GM23338 (cell line): ENCODE data around the gene GUCY1B1. TPM values are rescaled to one million over a fixed set of nuclear protein-coding genes. Genes with fewer than 3 reads are reported as not detected.

Experiments
- ATAC-seq: fragments of 200-7000 bp; cut with Tn5 transposase; 3 replicates; pipeline ENCODE4 v1.9.1; 2020
- DNase-seq: peaks from one replicate; pipeline ENCODE4 v3.0.0-alpha.2; 2015; ENCODE audit warnings: low spot score
- H2AFZ ChIP-seq: fragments of 200-600 bp; sonication (generic); 2 replicates; pipeline ENCODE4 v1.8.0; 2016; ENCODE audit warnings: antibody characterized with exemption, mild to moderate bottlenecking, moderate library complexity
- H3F3A ChIP-seq: fragments of 200-600 bp; sonication (generic); replicated peaks from 2 replicates; pipeline ENCODE4 v1.8.0; 2017; ENCODE audit warnings: antibody characterized with exemption, mixed run types, low read depth
- H3K27ac ChIP-seq: fragments of 200-600 bp; sonication (generic); 2 replicates; pipeline ENCODE4 v1.6.1; 2016; ENCODE audit warnings: low read depth
- H3K27me3 ChIP-seq: fragments of 200-600 bp; sonication (generic); 2 replicates; pipeline ENCODE4 v1.8.0; 2016; ENCODE audit warnings: mild to moderate bottlenecking, mixed run types, moderate library complexity; ENCODE audit not compliant: insufficient read depth
- H3K36me3 ChIP-seq: fragments of 200-600 bp; sonication (generic); 2 replicates; pipeline ENCODE4 v1.8.0; 2016; ENCODE audit warnings: mild to moderate bottlenecking; ENCODE audit not compliant: insufficient read depth
- H3K4me1 ChIP-seq: fragments of 200-600 bp; sonication (generic); 2 replicates; pipeline ENCODE4 v1.8.0; 2016; ENCODE audit warnings: mild to moderate bottlenecking, moderate library complexity; ENCODE audit not compliant: insufficient read depth
- H3K4me2 ChIP-seq: fragments of 200-600 bp; sonication (generic); 2 replicates; pipeline ENCODE4 v1.7.1; 2017; ENCODE audit warnings: mixed run types
- H3K4me3 ChIP-seq: fragments of 200-600 bp; sonication (generic); 2 replicates; pipeline ENCODE4 v1.6.1; 2016; ENCODE audit warnings: mixed run types
- H3K79me2 ChIP-seq: fragments of 200-600 bp; sonication (generic); replicated peaks from 2 replicates; pipeline ENCODE4 v1.8.0; 2017; ENCODE audit warnings: mild to moderate bottlenecking; ENCODE audit not compliant: insufficient read depth
- H3K9me2 ChIP-seq: fragments of 200-600 bp; sonication (generic); 2 replicates; pipeline ENCODE4 v1.8.0; 2017; ENCODE audit not compliant: insufficient read depth
- H4K20me1 ChIP-seq: fragments of 200-600 bp; sonication (generic); replicated peaks from 2 replicates; pipeline ENCODE4 v1.8.0; 2017; ENCODE audit warnings: mild to moderate bottlenecking; ENCODE audit not compliant: insufficient read depth
- H3K27ac Mint-ChIP-seq: 2 replicates; pipeline ENCODE4 v1.8.0; 2020; ENCODE audit warnings: inconsistent platforms, mild to moderate bottlenecking, moderate library complexity, mixed read lengths
- H3K27me3 Mint-ChIP-seq: 3 replicates; pipeline ENCODE4 v1.8.0; 2022; ENCODE audit warnings: low read depth, mild to moderate bottlenecking, moderate library complexity, mixed read lengths, inconsistent platforms; ENCODE audit not compliant: insufficient read depth, poor library complexity
- H3K36me3 Mint-ChIP-seq: 3 replicates; pipeline ENCODE4 v1.8.0; 2021; ENCODE audit warnings: low read depth, mild to moderate bottlenecking, inconsistent platforms, moderate library complexity, mixed read lengths
- H3K4me1 Mint-ChIP-seq: 3 replicates; pipeline ENCODE4 v1.8.0; 2020; ENCODE audit warnings: mild to moderate bottlenecking, inconsistent platforms, mixed read lengths
- H3K4me3 Mint-ChIP-seq: 3 replicates; pipeline ENCODE4 v1.8.0; 2021; ENCODE audit warnings: moderate library complexity, mild to moderate bottlenecking, inconsistent platforms, mixed read lengths
- H3K9me3 Mint-ChIP-seq: 3 replicates; pipeline ENCODE4 v1.8.0; 2020; ENCODE audit warnings: moderate library complexity, mild to moderate bottlenecking, inconsistent platforms, mixed read lengths
- EZH2phosphoT487 ChIP-seq: fragments of 200-600 bp; sonication (generic); IDR thresholded peaks from one replicate; pipeline ENCODE4 v1.8.1; 2018; ENCODE audit warnings: antibody characterized with exemption; ENCODE audit not compliant: unreplicated experiment
- JUNB ChIP-seq: IDR thresholded peaks from one replicate; pipeline ENCODE4 v1.6.1; 2016; ENCODE audit warnings: antibody characterized with exemption; ENCODE audit not compliant: unreplicated experiment
- NANOG ChIP-seq: IDR thresholded peaks from 2 replicates; pipeline ENCODE4 v1.6.1; 2016; ENCODE audit warnings: antibody characterized with exemption, borderline replicate concordance
- STAT1 ChIP-seq: IDR thresholded peaks from one replicate; pipeline ENCODE4 v1.6.1; 2016; ENCODE audit warnings: antibody characterized with exemption; ENCODE audit not compliant: unreplicated experiment
- ZNF114 ChIP-seq: fragments of 250-450 bp; sonication (Bioruptor Pico); IDR thresholded peaks from 2 replicates; pipeline ENCODE4 v1.5.0; 2020; ENCODE audit warnings: mild to moderate bottlenecking, moderate library complexity
- ZNF331 ChIP-seq: fragments of 250-450 bp; sonication (Bioruptor Pico); IDR thresholded peaks from 2 replicates; pipeline ENCODE4 v1.5.0; 2020; ENCODE audit warnings: low read depth, mild to moderate bottlenecking, moderate library complexity
- polyA plus RNA-seq: library from polyadenylated mRNA; unstranded; fragments of >200 nt; fragmentation: Nextera tagmentation; extraction: Ambion mirVana; gene quantifications from 2 replicates; pipeline ENCODE4 v1.2.1, GENCODE V29; 2016
- total RNA-seq: library from RNA; depleted of rRNA; stranded (reverse); fragments of >200 nt; shearing (Covaris generic); gene quantifications from 2 replicates; pipeline ENCODE4 v1.2.3, GENCODE V29; 2014
- TF ChIP-seq, protein P1 (sequence below): fragments of 250-450 bp; sonication (Bioruptor Pico); IDR thresholded peaks from 2 replicates; pipeline ENCODE4 v1.5.0; 2020; ENCODE audit warnings: mild to moderate bottlenecking, moderate library complexity
- TF ChIP-seq, protein P2 (sequence below): IDR thresholded peaks from one replicate; pipeline ENCODE4 v1.6.1; 2018; ENCODE audit warnings: antibody characterized with exemption; ENCODE audit not compliant: unreplicated experiment
- TF ChIP-seq, protein P3 (sequence below), 2 experiments: fragments of 200-600 bp in 1 of 2; sonication (generic) in 1 of 2; conservative IDR thresholded peaks; 2 replicates each; pipeline versions ENCODE4 v1.5.1 to v1.6.1; 2016 to 2017; ENCODE audit warnings: antibody characterized with exemption in 2 of 2, low read depth in 2 of 2, mild to moderate bottlenecking in 2 of 2, moderate library complexity in 1 of 2

GUCY1B1 gene
- total and polyA plus RNA-seq, 2 experiments from 2014 or later, result 2.6 to 4.3 TPM

DNA sequence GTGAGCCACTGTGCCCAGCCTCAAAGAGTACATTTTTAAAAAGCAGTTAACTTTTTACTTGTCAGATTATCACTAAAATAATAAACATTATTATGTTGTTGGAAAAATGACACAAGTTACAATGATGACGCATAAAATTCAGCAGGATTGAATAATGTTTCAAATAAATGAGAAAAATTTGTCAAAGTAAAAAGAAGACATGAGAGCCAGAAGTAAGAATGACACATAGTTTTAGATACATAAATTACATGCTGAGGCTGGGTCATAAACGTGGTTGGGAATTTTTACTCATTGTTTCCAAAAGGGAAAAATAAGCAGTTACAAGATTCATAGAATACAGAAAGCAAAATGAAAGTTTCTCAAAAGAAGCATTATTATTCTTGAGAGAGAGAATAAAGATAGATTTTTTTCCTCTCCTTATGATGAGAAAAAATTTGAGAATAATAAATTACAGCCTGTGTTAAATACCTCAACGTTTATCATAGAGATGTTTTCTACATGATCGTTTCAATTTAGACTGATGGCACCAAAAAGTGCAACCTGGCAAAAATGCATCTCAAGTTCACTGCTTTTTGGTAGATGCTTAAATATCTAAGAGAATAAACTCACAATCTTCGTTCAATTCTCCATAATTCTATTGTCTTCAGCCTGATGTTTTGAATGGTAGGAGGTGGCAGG lies 40.4 kb downstream of the GUCY1B1 start:
- Mint-ChIP-seq H3K4me3 (no peak overlapping the region), H3K4me1 (peaks cover 4% of the 10 kb centered on the region; the same call in 1 of the 3 replicates), H3K9me3 (no peaks in the 10 kb centered on the region), H3K36me3 (no peaks in the 10 kb centered on the region), H3K27ac (no peak overlapping the region), H3K27me3 (no peaks in the 10 kb centered on the region)
- DNase-seq (no peak), ATAC-seq (no peak)
- TF ChIP-seq, protein P1, sequence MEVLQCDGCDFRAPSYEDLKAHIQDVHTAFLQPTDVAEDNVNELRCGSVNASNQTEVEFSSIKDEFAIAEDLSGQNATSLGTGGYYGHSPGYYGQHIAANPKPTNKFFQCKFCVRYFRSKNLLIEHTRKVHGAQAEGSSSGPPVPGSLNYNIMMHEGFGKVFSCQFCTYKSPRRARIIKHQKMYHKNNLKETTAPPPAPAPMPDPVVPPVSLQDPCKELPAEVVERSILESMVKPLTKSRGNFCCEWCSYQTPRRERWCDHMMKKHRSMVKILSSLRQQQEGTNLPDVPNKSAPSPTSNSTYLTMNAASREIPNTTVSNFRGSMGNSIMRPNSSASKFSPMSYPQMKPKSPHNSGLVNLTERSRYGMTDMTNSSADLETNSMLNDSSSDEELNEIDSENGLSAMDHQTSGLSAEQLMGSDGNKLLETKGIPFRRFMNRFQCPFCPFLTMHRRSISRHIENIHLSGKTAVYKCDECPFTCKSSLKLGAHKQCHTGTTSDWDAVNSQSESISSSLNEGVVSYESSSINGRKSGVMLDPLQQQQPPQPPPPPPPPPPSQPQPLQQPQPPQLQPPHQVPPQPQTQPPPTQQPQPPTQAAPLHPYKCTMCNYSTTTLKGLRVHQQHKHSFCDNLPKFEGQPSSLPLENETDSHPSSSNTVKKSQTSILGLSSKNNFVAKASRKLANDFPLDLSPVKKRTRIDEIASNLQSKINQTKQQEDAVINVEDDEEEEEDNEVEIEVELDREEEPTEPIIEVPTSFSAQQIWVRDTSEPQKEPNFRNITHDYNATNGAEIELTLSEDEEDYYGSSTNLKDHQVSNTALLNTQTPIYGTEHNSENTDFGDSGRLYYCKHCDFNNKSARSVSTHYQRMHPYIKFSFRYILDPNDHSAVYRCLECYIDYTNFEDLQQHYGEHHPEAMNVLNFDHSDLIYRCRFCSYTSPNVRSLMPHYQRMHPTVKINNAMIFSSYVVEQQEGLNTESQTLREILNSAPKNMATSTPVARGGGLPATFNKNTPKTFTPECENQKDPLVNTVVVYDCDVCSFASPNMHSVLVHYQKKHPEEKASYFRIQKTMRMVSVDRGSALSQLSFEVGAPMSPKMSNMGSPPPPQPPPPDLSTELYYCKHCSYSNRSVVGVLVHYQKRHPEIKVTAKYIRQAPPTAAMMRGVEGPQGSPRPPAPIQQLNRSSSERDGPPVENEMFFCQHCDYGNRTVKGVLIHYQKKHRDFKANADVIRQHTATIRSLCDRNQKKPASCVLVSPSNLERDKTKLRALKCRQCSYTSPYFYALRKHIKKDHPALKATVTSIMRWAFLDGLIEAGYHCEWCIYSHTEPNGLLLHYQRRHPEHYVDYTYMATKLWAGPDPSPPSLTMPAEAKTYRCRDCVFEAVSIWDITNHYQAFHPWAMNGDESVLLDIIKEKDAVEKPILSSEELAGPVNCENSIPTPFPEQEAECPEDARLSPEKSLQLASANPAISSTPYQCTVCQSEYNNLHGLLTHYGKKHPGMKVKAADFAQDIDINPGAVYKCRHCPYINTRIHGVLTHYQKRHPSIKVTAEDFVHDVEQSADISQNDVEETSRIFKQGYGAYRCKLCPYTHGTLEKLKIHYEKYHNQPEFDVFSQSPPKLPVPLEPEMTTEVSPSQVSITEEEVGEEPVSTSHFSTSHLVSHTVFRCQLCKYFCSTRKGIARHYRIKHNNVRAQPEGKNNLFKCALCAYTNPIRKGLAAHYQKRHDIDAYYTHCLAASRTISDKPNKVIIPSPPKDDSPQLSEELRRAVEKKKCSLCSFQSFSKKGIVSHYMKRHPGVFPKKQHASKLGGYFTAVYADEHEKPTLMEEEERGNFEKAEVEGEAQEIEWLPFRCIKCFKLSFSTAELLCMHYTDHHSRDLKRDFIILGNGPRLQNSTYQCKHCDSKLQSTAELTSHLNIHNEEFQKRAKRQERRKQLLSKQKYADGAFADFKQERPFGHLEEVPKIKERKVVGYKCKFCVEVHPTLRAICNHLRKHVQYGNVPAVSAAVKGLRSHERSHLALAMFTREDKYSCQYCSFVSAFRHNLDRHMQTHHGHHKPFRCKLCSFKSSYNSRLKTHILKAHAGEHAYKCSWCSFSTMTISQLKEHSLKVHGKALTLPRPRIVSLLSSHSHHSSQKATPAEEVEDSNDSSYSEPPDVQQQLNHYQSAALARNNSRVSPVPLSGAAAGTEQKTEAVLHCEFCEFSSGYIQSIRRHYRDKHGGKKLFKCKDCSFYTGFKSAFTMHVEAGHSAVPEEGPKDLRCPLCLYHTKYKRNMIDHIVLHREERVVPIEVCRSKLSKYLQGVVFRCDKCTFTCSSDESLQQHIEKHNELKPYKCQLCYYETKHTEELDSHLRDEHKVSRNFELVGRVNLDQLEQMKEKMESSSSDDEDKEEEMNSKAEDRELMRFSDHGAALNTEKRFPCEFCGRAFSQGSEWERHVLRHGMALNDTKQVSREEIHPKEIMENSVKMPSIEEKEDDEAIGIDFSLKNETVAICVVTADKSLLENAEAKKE (CRISPR knock-in tag), result no peak
- TF ChIP-seq, protein P2, sequence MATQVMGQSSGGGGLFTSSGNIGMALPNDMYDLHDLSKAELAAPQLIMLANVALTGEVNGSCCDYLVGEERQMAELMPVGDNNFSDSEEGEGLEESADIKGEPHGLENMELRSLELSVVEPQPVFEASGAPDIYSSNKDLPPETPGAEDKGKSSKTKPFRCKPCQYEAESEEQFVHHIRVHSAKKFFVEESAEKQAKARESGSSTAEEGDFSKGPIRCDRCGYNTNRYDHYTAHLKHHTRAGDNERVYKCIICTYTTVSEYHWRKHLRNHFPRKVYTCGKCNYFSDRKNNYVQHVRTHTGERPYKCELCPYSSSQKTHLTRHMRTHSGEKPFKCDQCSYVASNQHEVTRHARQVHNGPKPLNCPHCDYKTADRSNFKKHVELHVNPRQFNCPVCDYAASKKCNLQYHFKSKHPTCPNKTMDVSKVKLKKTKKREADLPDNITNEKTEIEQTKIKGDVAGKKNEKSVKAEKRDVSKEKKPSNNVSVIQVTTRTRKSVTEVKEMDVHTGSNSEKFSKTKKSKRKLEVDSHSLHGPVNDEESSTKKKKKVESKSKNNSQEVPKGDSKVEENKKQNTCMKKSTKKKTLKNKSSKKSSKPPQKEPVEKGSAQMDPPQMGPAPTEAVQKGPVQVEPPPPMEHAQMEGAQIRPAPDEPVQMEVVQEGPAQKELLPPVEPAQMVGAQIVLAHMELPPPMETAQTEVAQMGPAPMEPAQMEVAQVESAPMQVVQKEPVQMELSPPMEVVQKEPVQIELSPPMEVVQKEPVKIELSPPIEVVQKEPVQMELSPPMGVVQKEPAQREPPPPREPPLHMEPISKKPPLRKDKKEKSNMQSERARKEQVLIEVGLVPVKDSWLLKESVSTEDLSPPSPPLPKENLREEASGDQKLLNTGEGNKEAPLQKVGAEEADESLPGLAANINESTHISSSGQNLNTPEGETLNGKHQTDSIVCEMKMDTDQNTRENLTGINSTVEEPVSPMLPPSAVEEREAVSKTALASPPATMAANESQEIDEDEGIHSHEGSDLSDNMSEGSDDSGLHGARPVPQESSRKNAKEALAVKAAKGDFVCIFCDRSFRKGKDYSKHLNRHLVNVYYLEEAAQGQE, result no peak
- TF ChIP-seq EZH2phosphoT487, result no peak
- no peak for TF ChIP-seq JUNB
- TF ChIP-seq ZNF331 (CRISPR knock-in tag), result no peak
- TF ChIP-seq STAT1, result no peak
- no peak for TF ChIP-seq NANOG
- TF ChIP-seq ZNF114 (CRISPR knock-in tag), result no peak
- TF ChIP-seq, protein P3, sequence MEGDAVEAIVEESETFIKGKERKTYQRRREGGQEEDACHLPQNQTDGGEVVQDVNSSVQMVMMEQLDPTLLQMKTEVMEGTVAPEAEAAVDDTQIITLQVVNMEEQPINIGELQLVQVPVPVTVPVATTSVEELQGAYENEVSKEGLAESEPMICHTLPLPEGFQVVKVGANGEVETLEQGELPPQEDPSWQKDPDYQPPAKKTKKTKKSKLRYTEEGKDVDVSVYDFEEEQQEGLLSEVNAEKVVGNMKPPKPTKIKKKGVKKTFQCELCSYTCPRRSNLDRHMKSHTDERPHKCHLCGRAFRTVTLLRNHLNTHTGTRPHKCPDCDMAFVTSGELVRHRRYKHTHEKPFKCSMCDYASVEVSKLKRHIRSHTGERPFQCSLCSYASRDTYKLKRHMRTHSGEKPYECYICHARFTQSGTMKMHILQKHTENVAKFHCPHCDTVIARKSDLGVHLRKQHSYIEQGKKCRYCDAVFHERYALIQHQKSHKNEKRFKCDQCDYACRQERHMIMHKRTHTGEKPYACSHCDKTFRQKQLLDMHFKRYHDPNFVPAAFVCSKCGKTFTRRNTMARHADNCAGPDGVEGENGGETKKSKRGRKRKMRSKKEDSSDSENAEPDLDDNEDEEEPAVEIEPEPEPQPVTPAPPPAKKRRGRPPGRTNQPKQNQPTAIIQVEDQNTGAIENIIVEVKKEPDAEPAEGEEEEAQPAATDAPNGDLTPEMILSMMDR (conservative IDR thresholded peaks at IDR 0.05; ENCODE audit: low read depth in 2 of 2), result no peak
- Histone ChIP-seq H3K36me3 (no peaks in the 10 kb centered on the region), H3F3A (no peaks in the 10 kb centered on the region), H2AFZ (no peak overlapping the region), H3K4me1 (no peaks in the 10 kb centered on the region), H4K20me1 (no peaks in the 10 kb centered on the region), H3K79me2 (no peaks in the 10 kb centered on the region), H3K27ac (no peak overlapping the region), H3K4me2 (no peak overlapping the region), H3K9me2 (no peaks in the 10 kb centered on the region), H3K27me3 (no peaks in the 10 kb centered on the region), H3K4me3 (no peak overlapping the region)
